Measurements from ENCODE around the gene ALDH18A1. TPM values are rescaled to one million over a fixed set of nuclear protein-coding genes. Genes with fewer than 3 reads are reported as not detected.

The ALDH18A1 gene
- total RNA-seq, 1 donor from 2014 or later: 121 TPM

DNA sequence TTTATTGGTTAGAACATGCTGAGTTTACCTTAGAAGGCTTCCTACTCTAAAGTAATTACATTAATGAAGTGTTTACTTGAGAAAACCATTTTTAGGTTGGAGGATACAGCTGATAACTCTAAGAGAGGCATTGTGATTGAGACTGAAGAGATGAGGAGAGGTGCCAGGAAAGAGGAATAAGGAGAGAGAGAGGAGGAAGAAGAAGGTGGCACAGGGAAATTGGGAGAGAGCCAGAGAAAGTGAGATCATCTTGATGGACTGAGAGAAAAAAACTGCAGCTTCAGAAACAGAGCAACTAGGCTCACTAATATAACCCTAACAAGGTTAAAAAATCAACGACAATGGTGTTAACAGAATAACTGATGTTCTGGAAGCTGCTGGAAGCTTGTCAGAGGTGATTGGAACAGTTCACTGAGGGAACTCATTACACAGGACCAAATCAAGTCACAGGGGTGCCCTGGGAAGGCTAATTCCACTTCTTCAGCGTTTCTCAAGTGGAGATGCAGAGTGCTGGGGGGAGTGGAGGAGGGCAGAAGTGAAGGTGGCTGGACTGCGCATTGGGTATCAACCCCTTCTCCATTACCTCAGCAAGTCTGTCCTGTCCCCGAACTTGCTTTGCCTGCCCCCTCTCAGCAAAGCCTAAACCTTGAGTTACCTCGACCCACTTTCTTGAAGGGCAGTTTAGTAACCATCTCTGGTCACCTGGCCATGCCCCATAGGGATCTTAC, 88.4 kb downstream of the ALDH18A1 start:
- Histone ChIP-seq H3K4me3 (ENCODE audit: insufficient read depth, low read depth, low read length) (no peak overlapping the region), H3K79me2 (ENCODE audit: insufficient read depth, low read length) (no peaks in the 10 kb centered on the region), H3K27ac (ENCODE audit: low read depth, low read length) (no peak overlapping the region), H3K4me1 (ENCODE audit: insufficient read depth, low read length) (no peaks in the 10 kb centered on the region), H3K36me3 (ENCODE audit: insufficient read depth, low read length) (no peaks in the 10 kb centered on the region), H4K20me1 (ENCODE audit: insufficient read depth, low read length) (no peaks in the 10 kb centered on the region), H3K4me2 (ENCODE audit: low read length) (no peak overlapping the region), H2AFZ (ENCODE audit: low read depth, low read length) (no peak overlapping the region), H3K9me3 (ENCODE audit: insufficient read depth, low read depth, low read length) (no peaks in the 10 kb centered on the region), H3K9ac (ENCODE audit: low read length) (no peak overlapping the region), H3K27me3 (ENCODE audit: insufficient read depth, low read length) (no peaks in the 10 kb centered on the region)
- FAIRE-seq (no peak), DNase-seq (ENCODE audit: low read depth) (no peak)
- H3K4me1 Mint-ChIP-seq (ENCODE audit: low read depth, unreplicated experiment): peaks cover 1% of the 10 kb centered on the region
- H3K27ac Mint-ChIP-seq (ENCODE audit: unreplicated experiment): no peak overlapping the region
- no peak overlapping the region for H3K4me3 Mint-ChIP-seq (ENCODE audit: unreplicated experiment)
- peaks cover 2% of the 10 kb centered on the region for H3K9me3 Mint-ChIP-seq (ENCODE audit: unreplicated experiment)
- TF ChIP-seq, protein P1, sequence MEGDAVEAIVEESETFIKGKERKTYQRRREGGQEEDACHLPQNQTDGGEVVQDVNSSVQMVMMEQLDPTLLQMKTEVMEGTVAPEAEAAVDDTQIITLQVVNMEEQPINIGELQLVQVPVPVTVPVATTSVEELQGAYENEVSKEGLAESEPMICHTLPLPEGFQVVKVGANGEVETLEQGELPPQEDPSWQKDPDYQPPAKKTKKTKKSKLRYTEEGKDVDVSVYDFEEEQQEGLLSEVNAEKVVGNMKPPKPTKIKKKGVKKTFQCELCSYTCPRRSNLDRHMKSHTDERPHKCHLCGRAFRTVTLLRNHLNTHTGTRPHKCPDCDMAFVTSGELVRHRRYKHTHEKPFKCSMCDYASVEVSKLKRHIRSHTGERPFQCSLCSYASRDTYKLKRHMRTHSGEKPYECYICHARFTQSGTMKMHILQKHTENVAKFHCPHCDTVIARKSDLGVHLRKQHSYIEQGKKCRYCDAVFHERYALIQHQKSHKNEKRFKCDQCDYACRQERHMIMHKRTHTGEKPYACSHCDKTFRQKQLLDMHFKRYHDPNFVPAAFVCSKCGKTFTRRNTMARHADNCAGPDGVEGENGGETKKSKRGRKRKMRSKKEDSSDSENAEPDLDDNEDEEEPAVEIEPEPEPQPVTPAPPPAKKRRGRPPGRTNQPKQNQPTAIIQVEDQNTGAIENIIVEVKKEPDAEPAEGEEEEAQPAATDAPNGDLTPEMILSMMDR (IDR thresholded peaks at IDR 0.05; ENCODE audit: insufficient read depth, low read depth, low read length): no peak
- no peak for TF ChIP-seq EZH2 (IDR thresholded peaks at IDR 0.05; ENCODE audit: insufficient read depth, low read length)
- H3K36me3 Mint-ChIP-seq (ENCODE audit: low read depth, unreplicated experiment): no peaks in the 10 kb centered on the region
- H3K27me3 Mint-ChIP-seq (ENCODE audit: low read depth, unreplicated experiment): peaks cover 5% of the 10 kb centered on the region

DNA sequence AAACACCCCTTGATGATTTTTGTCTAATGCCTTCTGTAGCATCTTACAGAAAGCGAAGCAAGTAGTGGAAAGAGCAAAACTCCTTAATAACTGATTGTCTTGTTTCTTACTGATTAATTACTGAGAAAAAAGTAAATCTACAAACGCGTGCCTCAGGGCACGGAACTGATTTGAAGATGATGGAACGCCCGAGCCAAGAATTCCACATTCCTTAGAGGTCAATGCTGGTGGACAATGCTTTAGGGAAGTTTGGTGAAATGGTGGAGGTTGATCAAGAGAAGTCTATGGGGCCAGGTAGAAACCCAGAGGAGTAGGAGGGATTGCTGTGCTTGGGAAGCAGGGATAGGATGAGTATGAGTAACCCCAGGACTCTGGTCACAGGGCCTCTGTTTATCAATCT, 90.4 kb downstream of the ALDH18A1 start:
- Mint-ChIP-seq H3K4me1 (ENCODE audit: low read depth, unreplicated experiment) (peaks cover 1% of the 10 kb centered on the region), H3K27ac (ENCODE audit: unreplicated experiment) (no peak overlapping the region), H3K36me3 (ENCODE audit: low read depth, unreplicated experiment) (no peaks in the 10 kb centered on the region), H3K4me3 (ENCODE audit: unreplicated experiment) (no peak overlapping the region), H3K27me3 (ENCODE audit: low read depth, unreplicated experiment) (peaks cover 2% of the 10 kb centered on the region), H3K9me3 (ENCODE audit: unreplicated experiment) (peaks cover 2% of the 10 kb centered on the region)
- Histone ChIP-seq H3K27me3 (ENCODE audit: insufficient read depth, low read length) (no peaks in the 10 kb centered on the region), H3K79me2 (ENCODE audit: insufficient read depth, low read length) (no peaks in the 10 kb centered on the region), H3K9ac (ENCODE audit: low read length) (no peak overlapping the region), H3K36me3 (ENCODE audit: insufficient read depth, low read length) (no peaks in the 10 kb centered on the region), H3K4me3 (ENCODE audit: insufficient read depth, low read depth, low read length) (no peak overlapping the region), H3K4me1 (ENCODE audit: insufficient read depth, low read length) (no peaks in the 10 kb centered on the region), H3K27ac (ENCODE audit: low read depth, low read length) (no peak overlapping the region), H3K4me2 (ENCODE audit: low read length) (no peak overlapping the region), H4K20me1 (ENCODE audit: insufficient read depth, low read length) (no peaks in the 10 kb centered on the region), H3K9me3 (ENCODE audit: insufficient read depth, low read depth, low read length) (no peaks in the 10 kb centered on the region), H2AFZ (ENCODE audit: low read depth, low read length) (no peak overlapping the region)
- TF ChIP-seq EZH2 (IDR thresholded peaks at IDR 0.05; ENCODE audit: insufficient read depth, low read length): no peak
- TF ChIP-seq, protein P1 (IDR thresholded peaks at IDR 0.05; ENCODE audit: insufficient read depth, low read depth, low read length): no peak
- no peak for DNase-seq (ENCODE audit: low read depth)
- no peak for FAIRE-seq

DNA sequence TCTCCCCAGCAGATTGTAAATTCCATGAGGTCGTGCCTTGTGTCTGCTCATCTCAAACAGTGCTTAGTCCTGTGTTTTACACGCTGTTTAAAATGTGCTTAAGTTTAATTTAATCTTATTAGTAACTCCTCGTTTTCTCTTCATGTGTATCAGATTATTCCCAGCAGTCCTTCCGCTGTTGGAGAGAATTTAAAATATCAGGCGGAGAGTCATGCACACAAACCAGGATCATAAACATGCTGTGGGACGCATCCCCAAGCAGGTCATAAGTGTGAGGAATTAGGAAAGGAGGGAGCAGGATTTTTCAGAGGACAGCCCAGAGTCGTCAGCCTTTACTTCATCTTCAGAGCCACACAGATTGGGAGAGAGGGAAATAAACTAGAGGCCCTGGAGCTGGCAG, 91.2 kb downstream of the ALDH18A1 start:
- H3K36me3 Mint-ChIP-seq (ENCODE audit: low read depth, unreplicated experiment): no peaks in the 10 kb centered on the region
- H3K9me3 Mint-ChIP-seq (ENCODE audit: unreplicated experiment): peaks cover 2% of the 10 kb centered on the region
- no peaks in the 10 kb centered on the region for H3K9me3 ChIP-seq (ENCODE audit: insufficient read depth, low read depth, low read length)
- H3K27me3 Mint-ChIP-seq (ENCODE audit: low read depth, unreplicated experiment): peaks cover 5% of the 10 kb centered on the region
- no peaks in the 10 kb centered on the region for H4K20me1 ChIP-seq (ENCODE audit: insufficient read depth, low read length)
- no peak for TF ChIP-seq EZH2 (IDR thresholded peaks at IDR 0.05; ENCODE audit: insufficient read depth, low read length)
- TF ChIP-seq, protein P1 (IDR thresholded peaks at IDR 0.05; ENCODE audit: insufficient read depth, low read depth, low read length): no peak
- FAIRE-seq (no peak), DNase-seq (ENCODE audit: low read depth) (no peak)
- no peaks in the 10 kb centered on the region for H3K79me2 ChIP-seq (ENCODE audit: insufficient read depth, low read length)
- H3K27ac ChIP-seq (ENCODE audit: low read depth, low read length): no peak overlapping the region
- H3K4me3 ChIP-seq (ENCODE audit: insufficient read depth, low read depth, low read length): no peak overlapping the region
- H2AFZ ChIP-seq (ENCODE audit: low read depth, low read length): no peak overlapping the region
- no peaks in the 10 kb centered on the region for H3K27me3 ChIP-seq (ENCODE audit: insufficient read depth, low read length)
- H3K4me1 ChIP-seq (ENCODE audit: insufficient read depth, low read length): peaks cover 2% of the 10 kb centered on the region
- H3K4me1 Mint-ChIP-seq (ENCODE audit: low read depth, unreplicated experiment): peaks cover 1% of the 10 kb centered on the region
- no peak overlapping the region for H3K4me2 ChIP-seq (ENCODE audit: low read length)
- no peak overlapping the region for H3K9ac ChIP-seq (ENCODE audit: low read length)
- no peak overlapping the region for H3K27ac Mint-ChIP-seq (ENCODE audit: unreplicated experiment)
- no peak overlapping the region for H3K4me3 Mint-ChIP-seq (ENCODE audit: unreplicated experiment)
- no peaks in the 10 kb centered on the region for H3K36me3 ChIP-seq (ENCODE audit: insufficient read depth, low read length)

Data from astrocyte (in vitro differentiated cells and primary cell).